ENCODE data around the gene CTBP1.

The CTBP1 gene

DNA sequence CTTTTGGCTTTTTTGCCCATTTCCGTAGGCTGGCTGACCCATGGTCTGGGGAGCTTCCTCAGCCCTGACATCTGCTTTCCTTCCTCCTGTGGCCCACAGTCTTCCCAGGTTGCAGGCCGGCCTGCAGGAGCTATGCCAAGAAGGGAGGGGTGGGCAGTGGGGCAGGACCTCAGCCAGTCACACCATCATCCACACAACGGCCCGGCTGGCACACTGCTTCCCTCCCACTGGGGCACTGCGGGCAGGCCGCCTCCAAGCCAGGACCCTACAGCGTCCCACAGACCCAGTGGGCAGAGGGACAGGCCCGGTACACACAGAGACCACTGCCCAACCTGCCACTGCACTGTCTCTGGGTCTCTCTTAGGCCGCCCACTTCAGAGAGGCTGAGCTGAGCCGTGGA is 38.0 kb downstream of the CTBP1 start:
- DNase-seq (ENCODE audit: low read depth), result no peak

DNA sequence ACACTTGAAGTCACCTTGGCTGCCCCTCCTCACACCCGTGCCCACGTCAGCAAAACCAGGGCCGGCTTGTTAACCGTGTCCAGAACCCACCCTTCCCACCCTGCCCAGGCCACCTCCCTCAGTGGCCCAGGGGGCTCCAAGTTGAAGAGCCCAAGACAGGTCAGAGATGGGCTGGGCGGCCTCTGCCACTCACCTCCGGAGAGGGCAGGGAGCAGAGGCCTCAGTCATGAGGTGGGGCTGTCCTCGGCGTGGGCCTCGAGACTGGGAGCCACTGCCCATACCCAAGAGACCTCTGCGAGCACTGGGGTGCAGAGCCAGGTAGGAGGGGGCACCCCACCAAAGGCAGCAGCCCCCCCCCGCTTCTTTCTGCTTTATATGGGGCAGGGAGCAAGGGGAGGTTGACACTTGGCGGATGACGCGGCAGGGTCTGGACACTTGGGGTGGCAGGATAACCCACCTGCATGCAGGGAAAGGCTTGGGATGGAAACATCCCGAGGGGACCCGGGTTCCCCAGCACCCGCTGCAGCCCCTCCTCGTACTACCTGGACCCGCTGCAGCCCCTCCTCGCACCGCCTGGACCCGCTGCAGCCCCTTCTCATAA is 38.6 kb downstream of the CTBP1 start:
- no peak for DNase-seq (ENCODE audit: low read depth)

DNA sequence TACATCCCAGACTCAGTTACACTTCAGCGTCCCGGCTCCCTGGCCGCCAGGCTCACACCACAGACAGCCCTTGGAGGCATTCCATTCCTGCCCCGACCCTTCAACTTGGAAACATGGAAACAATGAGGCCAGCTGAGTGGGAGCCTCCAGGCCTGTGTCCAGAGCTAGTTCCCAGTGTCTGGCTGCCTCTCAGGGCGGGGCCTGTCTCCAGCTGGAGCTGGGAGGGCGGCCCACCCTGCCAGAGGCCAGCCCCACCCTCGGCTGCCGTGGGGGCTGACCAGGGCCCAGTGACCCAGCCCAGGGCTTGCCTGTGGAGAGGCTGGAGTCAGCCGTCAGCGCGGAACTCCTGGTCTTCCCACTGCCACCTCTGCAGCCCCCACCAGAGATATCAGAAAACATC is 39.1 kb downstream of the CTBP1 start:
- no peak for DNase-seq (ENCODE audit: low read depth)

DNA sequence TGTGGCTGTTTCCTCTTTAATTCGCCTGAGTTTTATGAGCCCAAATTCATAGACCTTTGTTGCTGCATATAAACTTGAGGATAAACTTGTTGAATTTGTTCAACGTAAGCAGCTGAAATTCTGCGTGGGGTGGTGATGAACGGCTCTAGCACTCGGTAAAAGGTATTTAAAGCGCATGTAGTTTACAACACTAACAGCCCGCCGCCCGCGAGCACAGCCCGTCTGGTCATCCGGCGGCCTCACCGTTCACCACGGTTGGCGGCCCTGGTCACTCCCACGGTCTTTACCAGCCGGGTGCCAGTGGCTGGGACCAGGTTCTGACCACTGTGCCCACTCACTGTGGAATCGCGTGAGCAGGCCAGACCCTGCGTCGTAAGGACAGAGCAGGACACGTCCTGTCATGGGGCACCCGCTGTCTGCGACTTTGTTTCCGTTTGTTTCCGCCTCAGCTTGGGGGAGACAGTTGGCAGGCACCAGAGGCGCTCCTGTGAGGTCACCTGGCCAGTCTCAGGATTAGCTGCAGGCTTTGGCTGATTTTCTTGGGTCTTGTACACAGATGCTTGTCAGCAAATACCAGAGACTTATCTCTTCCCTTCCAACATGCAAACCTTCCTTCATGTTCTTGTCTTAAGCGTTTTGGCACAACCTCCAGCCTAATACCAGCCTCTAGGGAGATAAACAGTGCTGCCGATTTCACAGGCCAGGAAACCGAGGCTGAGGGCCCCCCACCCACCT is 39.8 kb downstream of the CTBP1 start:
- no peak for DNase-seq (ENCODE audit: low read depth)

DNA sequence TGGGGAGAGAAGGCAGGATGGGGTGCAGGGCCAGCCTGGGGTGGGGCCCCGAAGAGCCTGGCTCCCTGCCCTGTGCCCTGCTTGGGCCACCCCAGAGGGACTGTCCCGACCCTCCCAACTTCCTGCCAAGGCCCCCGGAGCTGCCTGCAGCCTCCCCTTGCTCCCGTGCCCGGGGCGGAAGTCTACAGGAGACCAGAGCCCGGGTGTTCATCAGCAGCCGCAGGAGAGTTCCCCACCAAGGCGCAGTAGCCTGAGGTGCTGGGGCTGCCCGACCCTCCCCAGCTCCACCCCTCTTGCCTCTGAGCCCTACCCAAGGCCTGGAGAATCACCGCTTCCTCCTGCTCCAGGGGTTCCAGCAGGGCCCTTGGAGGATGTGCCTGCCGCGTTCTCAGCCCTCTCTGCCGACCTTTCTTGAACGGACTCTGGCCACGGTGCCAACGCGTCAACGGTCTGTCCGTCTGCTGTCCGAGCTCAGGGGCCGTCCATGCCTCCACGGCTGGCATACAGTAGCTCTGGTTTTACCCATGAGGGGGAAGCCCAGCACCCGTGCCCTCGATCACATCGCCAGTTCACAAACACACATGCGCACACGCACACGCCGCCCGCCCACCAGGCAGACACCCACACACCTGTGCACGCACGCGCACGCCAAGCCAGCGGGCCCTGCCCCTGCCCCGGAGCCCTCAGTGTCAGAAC is 40.5 kb downstream of the CTBP1 start:
- no peak for DNase-seq (ENCODE audit: low read depth)

DNA sequence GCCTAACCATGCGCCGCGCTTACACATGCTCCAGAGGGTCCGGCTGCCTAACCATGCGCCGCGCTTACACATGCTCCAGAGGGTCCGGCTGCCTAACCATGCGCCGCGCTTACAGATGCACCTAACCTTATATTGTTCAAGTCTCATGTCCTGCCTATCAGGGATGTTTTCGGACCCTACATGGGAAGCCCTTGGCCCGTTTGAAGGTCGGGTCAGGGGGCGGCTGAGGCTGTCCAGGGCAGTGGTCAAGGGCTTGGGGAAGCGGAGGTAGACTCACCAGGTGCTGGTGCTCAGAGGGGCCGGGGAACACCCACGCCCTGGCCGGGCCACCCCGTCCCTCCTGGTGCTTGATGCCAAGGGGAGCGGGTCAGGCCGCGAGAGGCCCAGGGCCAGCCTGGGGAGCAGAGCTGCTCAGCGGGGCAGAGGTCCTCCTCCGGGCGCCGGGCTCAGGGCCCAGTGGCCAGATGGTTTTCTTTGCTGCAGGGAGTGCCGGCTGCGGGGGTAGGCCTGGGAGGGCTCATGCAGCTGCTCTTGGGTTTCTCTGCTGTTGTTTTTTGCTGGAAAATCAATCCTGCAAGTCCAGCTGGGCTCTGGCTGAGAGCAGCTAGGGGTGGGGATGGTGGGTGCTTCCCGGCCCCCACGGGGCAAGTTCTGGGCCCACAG is 41.2 kb downstream of the CTBP1 start:
- no peak for DNase-seq (ENCODE audit: low read depth)

DNA sequence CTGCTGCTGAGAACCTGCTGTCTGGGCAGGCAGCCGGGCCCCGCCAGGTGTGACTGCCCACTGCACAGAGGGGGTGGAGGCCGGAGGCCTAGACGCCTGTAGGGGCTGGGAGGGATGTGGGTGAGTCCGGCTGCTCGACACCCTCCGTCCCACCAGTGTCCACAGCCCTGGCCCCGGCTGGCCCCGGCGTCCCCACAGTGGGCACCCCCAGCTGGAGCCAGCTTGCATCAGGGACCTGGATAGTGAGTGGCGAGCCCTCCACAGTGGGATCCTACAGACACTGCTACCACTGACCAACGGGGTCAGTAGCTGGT is 41.8 kb downstream of the CTBP1 start:
- DNase-seq (ENCODE audit: low read depth), result no peak

DNA sequence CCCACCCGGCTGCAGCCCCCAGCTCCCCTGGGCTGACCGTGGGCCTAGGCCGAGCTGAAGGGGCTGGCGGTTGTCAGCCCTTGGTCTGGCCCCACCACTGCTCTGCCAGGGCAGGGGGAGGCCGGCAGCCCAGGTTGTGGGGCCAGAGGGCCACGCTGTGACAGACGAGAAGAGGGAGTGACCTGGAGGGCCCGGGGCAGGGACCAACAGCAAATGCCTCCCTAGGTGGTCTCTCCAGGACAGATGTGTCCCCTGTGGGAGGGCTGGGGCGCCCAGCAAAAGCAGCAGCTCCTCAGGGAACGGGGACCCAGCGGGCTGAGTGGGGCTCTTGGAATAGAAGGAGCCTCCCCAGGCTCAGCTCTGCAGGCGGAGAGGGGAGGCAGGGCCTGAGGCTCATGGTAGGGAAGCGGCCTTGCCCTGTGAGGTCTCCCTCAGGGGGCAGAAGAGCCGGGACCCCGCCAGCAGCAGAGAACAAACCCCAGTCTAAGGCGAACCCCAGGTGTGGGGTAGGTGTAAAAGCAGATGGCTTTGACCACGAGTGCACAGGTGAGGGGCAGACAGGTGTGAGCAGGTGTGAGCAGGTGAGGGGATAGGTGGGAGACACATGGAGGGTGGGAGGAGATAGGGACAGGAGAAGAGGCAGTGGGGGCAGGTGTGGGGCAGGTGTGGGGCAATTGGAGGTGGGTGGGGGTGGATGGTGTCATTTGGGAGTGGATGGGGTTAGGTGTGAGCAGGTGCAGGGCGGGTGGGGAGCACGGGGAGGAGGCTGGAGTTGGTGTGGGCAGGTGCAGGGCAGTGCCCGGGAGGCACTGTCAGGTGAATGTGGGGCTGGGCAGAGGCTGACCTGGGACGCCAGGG is 42.4 kb downstream of the CTBP1 start:
- DNase-seq (ENCODE audit: low read depth), result no peak

DNA sequence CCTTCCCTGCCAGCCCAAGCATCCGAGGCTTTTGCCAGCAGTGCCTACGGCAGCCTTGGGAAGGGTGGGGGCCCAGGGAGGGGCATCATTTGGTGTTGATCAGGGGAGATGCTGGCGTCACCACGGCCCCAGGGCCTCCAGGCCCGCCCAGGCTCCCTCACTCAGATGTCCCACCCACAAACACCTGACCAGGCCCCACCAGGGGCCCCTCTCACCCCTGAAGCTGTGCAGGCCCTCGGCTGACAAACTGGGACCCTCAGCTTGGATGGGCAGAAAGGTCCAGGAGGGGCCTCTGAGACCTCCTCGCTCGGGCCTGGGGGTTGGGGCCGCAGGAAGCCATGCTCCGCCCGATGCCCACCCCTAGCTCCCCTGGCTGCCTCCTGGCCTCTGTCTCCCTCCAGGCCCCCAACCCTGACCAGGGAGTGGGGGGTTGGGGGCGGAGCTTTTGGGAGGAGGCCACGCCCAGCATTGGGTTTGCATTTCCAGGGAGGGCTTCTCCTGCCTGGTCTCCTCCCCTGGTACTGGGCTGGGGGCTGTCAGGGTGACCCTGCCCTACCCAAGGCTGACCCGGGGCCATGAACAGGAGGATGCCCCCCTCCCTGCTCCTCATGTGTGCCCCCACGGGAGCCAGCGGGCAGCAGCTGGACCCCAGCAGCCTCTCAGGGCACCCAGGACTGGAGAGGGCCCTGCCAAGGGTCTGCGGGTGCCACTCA is 43.2 kb downstream of the CTBP1 start:
- DNase-seq (ENCODE audit: low read depth), result no peak

DNA sequence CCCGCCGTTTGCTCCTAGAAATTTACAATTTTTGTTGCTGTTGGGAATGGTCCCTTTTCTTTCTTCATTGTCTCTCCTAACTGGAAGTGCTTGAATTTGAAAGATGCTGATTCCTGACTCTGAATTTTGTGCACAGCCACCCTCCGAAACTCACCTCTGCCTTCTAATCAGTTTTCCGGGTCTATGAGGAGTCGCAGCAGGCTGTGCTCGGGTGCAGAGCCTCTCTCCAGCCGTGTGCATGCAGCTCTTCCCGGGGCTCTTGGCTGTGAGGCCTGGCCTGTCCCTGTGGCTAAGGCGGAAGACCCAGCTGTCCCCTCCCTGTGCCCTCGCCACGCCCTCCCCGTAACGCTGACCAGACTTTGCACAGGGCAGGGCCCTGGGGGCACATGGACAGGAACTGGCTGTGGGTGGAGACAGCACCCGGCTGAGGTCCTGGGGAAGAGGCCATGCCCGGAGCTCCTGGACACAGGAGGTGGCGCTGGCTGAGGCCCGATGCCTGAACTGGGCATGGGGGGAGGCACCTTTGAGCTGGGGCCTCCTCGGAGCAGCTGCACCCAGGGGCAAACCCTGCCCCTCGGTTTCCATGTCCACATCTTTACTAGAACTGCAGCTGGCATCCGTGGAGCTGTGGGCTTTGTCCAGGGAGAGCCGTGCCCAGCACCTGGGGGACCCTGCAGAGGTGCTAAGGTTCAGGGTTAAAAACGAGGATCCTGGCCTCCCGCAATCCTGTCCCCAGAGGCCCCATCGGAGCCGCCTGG is 43.9 kb downstream of the CTBP1 start:
- no peak for DNase-seq (ENCODE audit: low read depth)

DNA sequence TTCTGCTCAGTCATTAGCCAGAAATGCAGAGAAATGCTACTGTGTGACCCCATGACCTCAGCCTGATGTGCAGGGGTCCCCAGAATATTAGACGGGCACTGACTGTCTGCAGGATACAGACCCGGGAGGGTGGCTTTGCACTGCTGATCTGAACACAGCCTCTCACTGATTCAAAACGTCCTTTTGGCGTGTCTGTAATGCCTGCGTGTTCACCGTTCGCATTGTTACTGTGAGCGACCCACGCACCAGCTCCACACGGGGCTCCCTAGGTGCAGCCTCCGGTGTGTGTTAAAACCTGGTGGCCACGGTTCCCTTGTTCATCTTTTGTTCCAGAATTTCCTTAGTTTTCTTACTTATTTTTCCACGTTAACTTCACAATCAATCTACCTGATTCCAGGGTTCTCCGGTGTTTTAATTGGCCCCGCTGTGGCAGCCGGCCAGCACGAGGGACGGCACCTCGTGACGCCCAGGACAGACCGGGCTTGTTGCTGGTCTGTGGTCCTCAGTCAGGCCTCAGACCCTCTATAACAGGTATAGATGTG is 44.6 kb downstream of the CTBP1 start:
- no peak for DNase-seq (ENCODE audit: low read depth)

DNA sequence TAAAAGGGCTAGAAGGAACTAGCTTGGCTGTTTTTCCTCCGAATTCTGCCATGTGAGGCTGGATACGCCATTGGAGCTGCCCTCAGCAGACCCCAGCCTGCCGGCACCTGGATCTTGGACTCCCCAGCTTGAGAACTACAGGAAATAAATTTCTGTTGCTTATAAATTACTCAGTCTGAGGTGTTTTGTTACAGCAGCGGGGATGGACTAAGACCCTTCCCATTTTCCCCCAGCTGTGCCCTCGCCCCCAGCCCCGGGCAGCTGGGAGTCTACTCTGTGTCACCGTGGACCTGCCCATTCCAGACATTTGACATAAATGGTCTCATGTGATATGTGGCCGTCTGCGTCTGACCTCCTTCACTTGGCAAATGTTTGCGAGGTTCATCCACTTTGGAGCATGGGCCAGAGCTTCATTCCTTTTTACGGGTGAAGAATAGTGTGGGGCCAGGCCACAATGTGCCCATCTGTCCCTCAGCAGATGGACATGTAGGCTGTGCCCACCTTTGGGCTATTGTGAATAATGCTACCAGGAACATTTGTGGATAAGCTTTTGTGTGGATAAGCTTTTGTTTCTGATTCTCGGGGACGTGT is 45.8 kb downstream of the CTBP1 start:
- no peak for DNase-seq (ENCODE audit: low read depth)

DNA sequence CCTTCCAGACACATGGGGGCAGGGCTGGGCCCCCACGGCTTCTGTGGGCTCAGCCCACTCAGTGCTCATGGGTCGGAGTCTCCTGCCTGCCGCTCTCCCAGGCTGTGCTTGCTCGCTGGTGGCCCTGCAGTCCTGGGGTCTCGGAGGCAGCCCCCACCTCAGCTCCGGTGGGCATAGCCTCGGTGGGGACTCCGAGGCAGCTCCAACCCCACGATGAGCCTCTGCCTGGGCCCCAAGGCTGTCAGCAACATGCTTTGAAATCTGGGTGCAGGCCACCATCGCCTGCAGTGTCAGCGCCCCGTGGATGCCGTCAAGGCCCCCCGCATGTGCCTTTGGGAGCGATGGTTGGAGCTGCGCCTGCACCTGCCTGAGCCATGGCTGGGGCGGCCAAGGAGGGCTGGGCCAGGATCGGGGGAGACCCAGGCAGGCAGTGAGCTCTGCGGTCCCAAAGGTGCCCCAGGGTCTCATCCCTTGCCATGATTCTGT is 46.4 kb downstream of the CTBP1 start:
- no peak for DNase-seq (ENCODE audit: low read depth)

DNA sequence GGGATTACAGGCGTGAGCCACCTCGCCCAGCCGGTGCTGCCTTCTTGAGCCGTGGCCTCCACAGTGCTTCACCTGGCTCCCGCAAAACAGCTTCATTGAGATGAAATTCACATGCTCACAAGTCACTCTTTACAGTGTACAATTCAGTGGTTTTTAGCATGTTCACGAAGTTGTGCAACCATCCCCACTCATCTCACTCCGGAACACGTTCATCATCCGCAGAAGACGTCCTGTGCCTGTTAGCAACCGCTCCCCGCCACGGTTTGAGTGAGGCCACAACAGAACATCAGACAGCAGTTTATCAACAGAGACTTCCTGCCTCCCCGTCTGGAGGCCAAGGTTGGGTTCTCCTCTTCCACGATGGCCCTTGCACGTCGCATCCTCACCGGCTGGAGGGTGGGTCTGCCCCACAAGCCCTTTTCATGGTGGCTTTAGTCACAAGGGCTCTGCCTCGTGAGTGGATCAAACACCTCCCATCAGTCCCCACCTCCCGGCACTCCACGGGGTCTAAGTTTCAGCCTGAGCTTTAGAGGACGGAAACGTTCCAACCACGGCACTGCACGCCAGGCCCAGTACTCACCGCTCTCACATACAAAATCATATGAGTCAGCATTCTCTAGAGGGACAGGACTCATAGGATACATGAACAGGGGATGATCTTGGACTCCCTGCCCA is 46.9 kb downstream of the CTBP1 start:
- DNase-seq (ENCODE audit: low read depth), result peak; percentile 69

DNA sequence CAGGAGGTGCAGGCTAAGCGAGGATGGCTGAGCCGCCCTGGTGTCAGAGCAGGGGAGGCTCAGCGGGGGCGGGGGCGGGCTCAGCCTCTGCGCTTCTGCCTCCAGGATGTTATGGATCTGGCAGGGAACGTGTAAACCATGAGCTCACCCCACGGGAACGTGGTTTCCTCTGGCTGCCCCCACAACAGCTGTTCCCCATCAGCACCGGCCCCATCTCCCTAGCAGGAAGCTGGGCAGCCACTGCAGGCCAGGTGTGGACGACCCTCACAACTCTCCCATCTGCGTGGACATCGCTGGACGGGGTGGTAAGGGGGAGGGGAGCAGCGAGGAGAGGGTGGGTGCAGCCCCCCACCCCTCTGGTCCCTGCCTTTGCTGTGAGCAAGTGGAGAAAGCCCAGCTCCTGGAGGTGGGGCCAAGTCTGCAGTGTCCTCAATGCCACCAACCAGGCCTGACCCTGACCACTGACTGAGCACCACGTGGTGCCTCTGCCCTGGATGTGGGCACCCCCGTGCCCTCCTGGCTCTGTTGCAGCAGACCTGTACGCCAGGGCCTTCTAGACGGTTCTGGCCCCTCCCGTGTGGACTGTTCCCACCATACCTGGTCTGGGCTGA is 48.4 kb downstream of the CTBP1 start:
- DNase-seq (ENCODE audit: low read depth), result no peak

DNA sequence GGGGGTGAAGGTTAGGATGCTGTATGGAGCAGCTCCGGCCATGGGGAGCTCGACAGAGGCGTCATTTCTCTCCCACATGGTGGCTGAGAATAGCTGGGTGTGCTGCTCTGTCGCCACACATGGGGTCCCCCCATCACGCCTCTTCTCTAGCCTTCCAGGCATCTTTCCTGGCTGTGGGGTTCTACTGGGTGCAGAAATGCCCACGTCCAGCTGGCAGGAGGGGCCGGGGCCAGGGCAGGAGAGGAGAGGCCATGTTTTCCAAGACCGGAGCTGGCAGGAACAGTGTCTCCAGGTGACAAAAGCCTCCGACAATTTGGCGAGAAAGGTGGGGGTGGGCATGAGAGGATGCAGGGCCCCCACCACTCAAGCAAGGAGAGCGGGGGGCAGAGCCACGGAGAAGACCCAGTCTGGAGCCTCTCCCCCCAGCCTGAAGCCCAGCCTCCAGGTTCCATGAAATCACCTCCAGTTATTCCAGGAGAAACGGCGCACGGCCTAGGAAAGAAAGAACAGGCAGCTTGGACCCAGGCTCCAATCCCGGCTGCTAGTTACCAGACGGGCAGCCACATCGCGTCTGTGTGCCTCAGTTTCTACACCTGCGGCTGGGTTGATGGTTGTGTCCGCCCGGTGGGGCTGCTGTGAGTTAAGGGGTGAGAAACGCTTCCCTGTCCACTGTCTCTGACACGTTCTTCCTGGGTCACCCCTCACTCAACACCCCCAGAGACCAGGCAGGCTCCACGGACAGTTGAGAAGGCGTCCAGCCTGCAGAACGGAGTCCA is 49.2 kb downstream of the CTBP1 start:
- DNase-seq (ENCODE audit: low read depth), result no peak

DNA sequence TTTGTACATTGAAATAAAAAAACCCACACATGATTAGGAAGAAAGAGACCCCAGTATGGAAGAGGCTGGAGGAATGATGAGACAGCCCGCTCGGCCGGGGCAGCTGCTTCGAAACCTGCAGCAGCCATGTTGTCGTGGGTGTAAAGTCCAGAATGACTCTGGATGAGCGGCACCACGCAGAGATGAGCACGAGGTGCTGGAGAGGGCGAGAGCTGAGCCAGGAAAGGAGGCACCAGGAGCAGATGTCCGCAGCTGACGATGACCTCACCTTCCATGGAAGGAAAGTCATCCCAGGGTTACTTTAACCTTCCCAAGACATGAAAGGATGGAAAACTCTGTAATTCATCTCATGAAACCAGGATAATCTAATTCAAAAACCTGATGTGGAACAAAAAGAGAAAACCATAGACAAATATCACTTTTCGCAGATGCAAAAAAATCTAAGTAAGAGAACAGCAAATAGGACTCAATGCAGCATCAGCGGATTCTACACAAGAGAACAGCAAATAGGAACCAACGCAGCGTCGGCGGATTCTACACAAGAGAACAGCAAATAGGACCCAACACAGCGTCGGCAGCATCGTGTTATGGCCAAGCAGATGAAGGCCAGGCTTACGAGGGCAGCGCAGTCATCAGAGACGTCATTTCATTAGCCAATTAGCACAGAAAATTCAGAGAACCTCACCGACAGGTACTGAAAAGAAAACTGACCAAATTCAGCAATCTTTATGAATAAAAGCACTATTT is 50.7 kb downstream of the CTBP1 start:
- no peak for DNase-seq (ENCODE audit: low read depth)
